Transverse colon (tissue), 3 donors: Measurements from ENCODE around the gene TSPOAP1.

Source experiments
- POLR2A ChIP-seq: fragments of 450-650 bp; IDR thresholded peaks from one replicate; pipeline ENCODE4 v1.6.1; 2016; ENCODE audit warnings: antibody characterized with exemption, mild to moderate bottlenecking, moderate library complexity
- TF ChIP-seq, protein P1 (sequence below), 5 experiments: fragments of 200-600 bp in 3 of 5; fragments of 450-650 bp in 2 of 5; sonication (generic) in 3 of 5; IDR thresholded peaks; 1 replicate in 2 of 5; 2 replicates in 3 of 5; pipeline ENCODE4 v1.5.1; 2016 to 2017; ENCODE audit warnings: antibody characterized with exemption in 5 of 5, inconsistent platforms in 3 of 5, mild to moderate bottlenecking in 2 of 5, moderate library complexity in 1 of 5

- TF ChIP-seq, protein P1, sequence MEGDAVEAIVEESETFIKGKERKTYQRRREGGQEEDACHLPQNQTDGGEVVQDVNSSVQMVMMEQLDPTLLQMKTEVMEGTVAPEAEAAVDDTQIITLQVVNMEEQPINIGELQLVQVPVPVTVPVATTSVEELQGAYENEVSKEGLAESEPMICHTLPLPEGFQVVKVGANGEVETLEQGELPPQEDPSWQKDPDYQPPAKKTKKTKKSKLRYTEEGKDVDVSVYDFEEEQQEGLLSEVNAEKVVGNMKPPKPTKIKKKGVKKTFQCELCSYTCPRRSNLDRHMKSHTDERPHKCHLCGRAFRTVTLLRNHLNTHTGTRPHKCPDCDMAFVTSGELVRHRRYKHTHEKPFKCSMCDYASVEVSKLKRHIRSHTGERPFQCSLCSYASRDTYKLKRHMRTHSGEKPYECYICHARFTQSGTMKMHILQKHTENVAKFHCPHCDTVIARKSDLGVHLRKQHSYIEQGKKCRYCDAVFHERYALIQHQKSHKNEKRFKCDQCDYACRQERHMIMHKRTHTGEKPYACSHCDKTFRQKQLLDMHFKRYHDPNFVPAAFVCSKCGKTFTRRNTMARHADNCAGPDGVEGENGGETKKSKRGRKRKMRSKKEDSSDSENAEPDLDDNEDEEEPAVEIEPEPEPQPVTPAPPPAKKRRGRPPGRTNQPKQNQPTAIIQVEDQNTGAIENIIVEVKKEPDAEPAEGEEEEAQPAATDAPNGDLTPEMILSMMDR (IDR thresholded peaks at IDR 0.05), result peak; percentile 64 to 74 (median 69)
- no peak for TF ChIP-seq POLR2A
Measured at GRCh38 chr17:58303971-58304749, 24.4 kb downstream of the TSPOAP1 start.
